Lung (tissue), 12 donors: Measurements from ENCODE around the gene SASH1. TPM values are rescaled to one million over a fixed set of nuclear protein-coding genes. Genes with fewer than 3 reads are reported as not detected.
A peak's percentile ranks its signal among the peaks of the same experiment; 100 is the strongest.

Experiments used
- ATAC-seq: fragments of 200-7000 bp; cut with Tn5 transposase; one replicate; pipeline ENCODE4 v1.9.1; 2020; ENCODE audit warnings: moderate number of reproducible peaks; ENCODE audit not compliant: insufficient read depth, low FRiP score
- DNase-seq, 3 donors: peaks; one replicate each; pipeline ENCODE4 v3.0.0-alpha.2; 2013 to 2017
- H3K27ac ChIP-seq, 2 donors: one replicate each; pipeline ENCODE4 v1.5.1; 2013; ENCODE audit warnings: mild to moderate bottlenecking in 2 of 2, moderate library complexity in 2 of 2, control low read depth in 1 of 2, inconsistent platforms in 1 of 2, low read depth in 1 of 2, low read length in 1 of 2
- H3K27me3 ChIP-seq, 3 donors: one replicate each; pipeline ENCODE4 v1.5.1; 2013; ENCODE audit warnings: low read length in 2 of 3; ENCODE audit not compliant: control insufficient read depth in 3 of 3, insufficient read depth in 3 of 3
- H3K36me3 ChIP-seq, 4 donors: one replicate each; pipeline ENCODE4 v1.5.1; 2013; ENCODE audit warnings: low read length in 4 of 4, mild to moderate bottlenecking in 1 of 4, moderate library complexity in 1 of 4; ENCODE audit not compliant: control insufficient read depth in 4 of 4, insufficient read depth in 4 of 4
- H3K4me1 ChIP-seq, 5 donors: one replicate each; pipeline ENCODE4 v1.5.1; 2013; ENCODE audit warnings: low read length in 5 of 5, mild to moderate bottlenecking in 2 of 5, moderate library complexity in 1 of 5; ENCODE audit not compliant: control insufficient read depth in 5 of 5, insufficient read depth in 5 of 5
- H3K4me3 ChIP-seq: one replicate; pipeline ENCODE4 v1.5.1; 2013; ENCODE audit warnings: mild to moderate bottlenecking, control low read depth, moderate library complexity
- H3K9ac ChIP-seq, 2 donors: one replicate each; pipeline ENCODE4 v1.5.1; 2013; ENCODE audit warnings: low read length in 2 of 2, control low read depth in 1 of 2; ENCODE audit not compliant: insufficient read depth in 1 of 2
- H3K9me3 ChIP-seq, 4 donors: one replicate each; pipeline ENCODE4 v1.5.1; 2013; ENCODE audit warnings: low read length in 3 of 4, mild to moderate bottlenecking in 1 of 4, moderate library complexity in 1 of 4; ENCODE audit not compliant: control insufficient read depth in 4 of 4, insufficient read depth in 3 of 4
- CTCF ChIP-seq: IDR thresholded peaks from 2 replicates; pipeline ENCODE4 v1.5.1; 2012; ENCODE audit warnings: mild to moderate bottlenecking; ENCODE audit errors: control extremely low read depth, extremely low read depth
- WGBS, 2 donors: extraction: QIAGEN DNeasy Blood & Tissue Kit; methylation state at CpG; one replicate each; pipeline ENCODE4 v1.1.7; 2013; 5-methylcytosine and 5-hydroxymethylcytosine counted together
- polyA plus RNA-seq, 2 donors: library from polyadenylated mRNA; stranded (reverse); fragments of 200-250 nt; gene quantifications; one replicate each; pipeline ENCODE4 v1.2.1, GENCODE V29; 2013
- total RNA-seq, 2 donors: library from RNA; depleted of rRNA in 1 of 2; stranded (reverse); fragments of >200 nt in 1 of 2; gene quantifications; one replicate each; pipeline ENCODE4 v1.2.1, GENCODE V29; 2014 to 2021
- donor health status: control.
- donor health status: control.
- donor health status: Bipolar disorder and iron deficiency.
- donor health status: healthy.
- donor health status: DM: yes; HTN: yes; CAD: no.

Gene SASH1
- total and polyA plus RNA-seq, 4 donors: 18.8 to 114 (median 42.2) TPM

- peaks cover 9 to 56% (median 15%) of the 10 kb centered on the region in 5 donors for H3K4me1 ChIP-seq
- H3K27me3 ChIP-seq: no peaks in the 10 kb centered on the region
- 62 to 72% methylated on average over 14 of the region's 14 CpGs for WGBS, 2 donors
- peak overlapping the region; percentile 40 for H3K4me3 ChIP-seq
- H3K36me3 ChIP-seq: no peaks in the 10 kb centered on the region
- ATAC-seq (no peak), DNase-seq (peak in 2 of 3 donors; percentile 74 to 80)
- peak overlapping the region; percentile 62 to 63 for H3K27ac ChIP-seq
- H3K9ac ChIP-seq: peak overlapping the region; percentile 17 to 96
- no peaks in the 10 kb centered on the region for H3K9me3 ChIP-seq
- no peak for TF ChIP-seq CTCF
Observed at GRCh38 chr6:148509119-148509799, 166.6 kb downstream of the SASH1 start.

- ATAC-seq (peak; percentile 75), DNase-seq (peak; percentile 91 to 99 (median 98))
- H3K27ac ChIP-seq: peak overlapping the region; percentile 62 to 63
- H3K4me1 ChIP-seq: peaks cover 9 to 60% (median 15%) of the 10 kb centered on the region in 5 donors
- 15 to 20% methylated on average over 6 of the region's 6 CpGs for WGBS, 2 donors
- no peaks in the 10 kb centered on the region for H3K9me3 ChIP-seq
- H3K4me3 ChIP-seq: peak overlapping the region; percentile 40
- peak overlapping the region; percentile 17 to 96 for H3K9ac ChIP-seq
- no peaks in the 10 kb centered on the region for H3K36me3 ChIP-seq
- H3K27me3 ChIP-seq: no peaks in the 10 kb centered on the region
- TF ChIP-seq CTCF: no peak
Observed at GRCh38 chr6:148509800-148510581, 167.4 kb downstream of the SASH1 start.

GRCh38 chr6:148513145-148514071 is 170.8 kb downstream of the SASH1 start:
- no peak for TF ChIP-seq CTCF
- Histone ChIP-seq H3K9ac (peak overlapping the region in 1 of 2 donors; percentile 81), H3K36me3 (peaks cover 0 to 9% (median 8%) of the 10 kb centered on the region in 4 donors), H3K27me3 (no peaks in the 10 kb centered on the region), H3K9me3 (no peaks in the 10 kb centered on the region), H3K27ac (peak overlapping the region; percentile 55 to 78), H3K4me1 (peaks cover 8 to 57% (median 15%) of the 10 kb centered on the region in 5 donors), H3K4me3 (no peak overlapping the region)
- peak; percentile 89 to 97 (median 96) for DNase-seq
- no peak for ATAC-seq
- 75% methylated on average over 14 of the region's 14 CpGs for WGBS, 2 donors
